Adipose tissue (tissue), 3 donors: ENCODE measurements around the gene CTNND2. TPM values are rescaled to one million over a fixed set of nuclear protein-coding genes. Genes with fewer than 3 reads are reported as not detected.

Experiments
- H3K27ac ChIP-seq: one replicate; pipeline ENCODE4 v1.5.1; 2013; ENCODE audit warnings: low read depth, low read length
- WGBS, 3 donors: extraction: QIAGEN DNeasy Blood & Tissue Kit; methylation state at CpG; one replicate each; pipeline ENCODE4 v1.1.7; 2013; 5-methylcytosine and 5-hydroxymethylcytosine counted together
- polyA plus RNA-seq, 3 donors: library from polyadenylated mRNA; stranded (reverse); fragments of 200-250 nt; gene quantifications; one replicate each; pipeline ENCODE4 v1.2.3, GENCODE V29; 2013
- donor health status: healthy with polysubstance abuse.
- donor health status: Bipolar disorder and iron deficiency.
- donor health status: healthy.

Gene CTNND2
- polyA plus RNA-seq, 3 donors, result 0.11 to 14.2 (median 0.18) TPM

DNA sequence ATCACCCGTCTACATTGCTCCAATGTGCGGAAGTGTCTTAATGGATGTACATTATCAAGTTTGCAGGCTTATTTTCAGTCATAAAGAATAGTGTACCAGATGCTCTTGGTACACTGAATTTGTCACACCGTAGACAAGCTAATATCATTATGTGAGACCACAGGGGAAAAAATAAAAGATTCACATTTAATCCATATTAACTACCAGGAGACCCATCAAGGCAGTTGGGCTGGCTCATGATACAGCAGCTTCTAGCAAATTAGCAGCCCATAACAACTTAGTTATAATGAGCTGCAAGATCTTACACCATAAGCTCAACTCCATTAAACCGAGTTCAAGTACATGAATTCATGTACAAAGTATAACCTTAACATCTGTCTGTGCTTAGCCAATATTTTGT, 324.9 kb downstream of the CTNND2 start:
- H3K27ac ChIP-seq, result no peak overlapping the region
- 91 to 95% (median 94%) methylated on average over 4 of the region's 4 CpGs for WGBS, 3 donors

DNA sequence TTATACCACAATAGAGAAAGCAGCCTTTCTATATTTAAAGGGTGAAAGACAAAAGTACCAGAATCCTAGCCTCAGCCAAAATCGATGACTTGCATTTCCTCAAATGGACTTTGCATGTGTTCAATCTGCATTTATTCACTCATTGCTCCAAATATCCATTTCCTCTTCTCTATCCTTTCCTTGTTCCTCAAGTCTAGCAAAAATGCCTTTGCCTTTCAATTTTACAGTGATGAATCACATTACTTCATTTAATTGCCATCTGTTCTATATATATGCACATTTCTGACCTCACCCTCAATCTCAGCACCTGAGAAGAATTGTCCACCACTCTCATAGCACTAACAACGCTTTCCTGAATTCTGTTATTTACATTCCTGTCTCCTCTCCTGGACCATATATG, 329.5 kb downstream of the CTNND2 start:
- H3K27ac ChIP-seq, result no peak overlapping the region
- 79 to 99% (median 83%) methylated on average over 2 of the region's 2 CpGs for WGBS, 3 donors

DNA sequence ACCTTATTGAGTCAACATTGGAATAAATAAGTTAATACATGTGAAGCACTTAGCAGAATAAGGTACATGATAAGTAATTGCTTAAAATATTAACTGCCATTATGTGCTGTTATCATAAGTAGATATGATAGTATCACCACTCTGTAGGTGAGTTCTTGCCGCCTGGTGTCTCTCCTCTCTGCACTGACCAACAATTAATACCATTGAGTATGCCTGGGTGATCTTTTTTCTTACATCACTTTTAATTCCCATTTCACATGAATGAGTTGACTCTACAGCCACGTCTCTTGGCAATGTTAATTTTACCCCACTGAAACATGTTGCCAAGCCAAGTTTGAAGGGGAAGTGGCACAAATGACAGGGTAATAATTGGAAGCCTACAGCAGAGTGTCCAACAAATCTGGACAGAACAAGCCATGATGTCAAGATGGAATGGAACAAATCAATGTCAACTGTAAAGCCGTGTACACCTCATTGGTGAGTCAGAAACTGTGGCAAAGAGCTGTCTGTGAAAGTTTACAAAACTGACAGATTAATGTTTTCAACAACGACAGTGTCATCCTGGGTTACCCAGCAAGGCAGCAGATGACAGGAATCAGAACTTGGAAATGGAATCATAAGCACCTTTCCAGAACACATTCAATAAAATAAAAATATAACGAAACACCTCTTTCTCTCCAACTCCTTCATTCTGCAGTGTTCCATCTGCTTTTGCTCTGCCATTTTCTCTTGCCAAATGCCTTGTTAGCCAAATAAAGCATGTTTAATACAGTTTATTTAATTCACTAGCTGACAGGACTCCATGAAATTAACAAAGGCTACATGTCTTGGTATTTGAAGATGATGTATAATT, 330.9 kb downstream of the CTNND2 start:
- WGBS, 3 donors, result 70 to 78% (median 71%) methylated on average over 5 of the region's 5 CpGs
- H3K27ac ChIP-seq, result no peak overlapping the region

DNA sequence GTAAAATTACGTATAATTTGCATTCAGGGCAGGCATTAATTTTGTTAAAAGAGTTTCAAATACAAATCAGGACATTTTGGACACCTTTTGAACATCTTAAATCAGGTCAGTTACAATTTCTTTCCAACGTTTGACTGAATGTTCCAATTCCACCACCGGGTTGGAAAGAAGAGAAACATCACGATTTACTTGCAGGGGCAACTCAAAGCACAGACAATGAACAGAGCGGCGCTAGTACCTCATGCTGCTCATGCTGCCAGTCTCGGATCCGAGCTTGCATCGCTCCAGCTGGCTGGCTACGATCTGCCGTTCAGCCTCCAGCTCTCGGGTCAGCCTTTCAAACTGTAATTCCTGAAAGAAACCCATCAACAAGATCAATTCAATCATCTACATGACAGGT, 339.5 kb downstream of the CTNND2 start:
- WGBS, 3 donors, result 89 to 95% (median 90%) methylated on average over 12 of the region's 12 CpGs
- no peak overlapping the region for H3K27ac ChIP-seq

DNA sequence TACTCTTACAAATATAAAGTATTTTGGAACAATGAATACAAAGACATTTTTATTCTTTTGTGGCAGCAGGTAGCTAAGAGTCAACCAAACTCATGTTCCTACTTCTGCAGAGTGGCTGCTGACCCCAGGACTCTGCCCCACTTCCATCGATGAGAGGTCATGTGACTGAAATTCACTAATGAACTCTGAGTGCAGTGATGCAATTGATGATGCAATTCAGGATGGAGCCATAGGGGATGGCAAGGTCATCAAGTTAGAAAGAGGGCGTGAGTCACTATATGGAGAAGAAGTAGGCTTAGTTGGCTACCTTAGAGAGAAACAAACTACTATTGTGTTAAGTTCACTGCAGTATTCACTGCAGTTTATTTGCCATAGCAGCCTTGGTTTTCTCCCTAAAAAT, 340.4 kb downstream of the CTNND2 start:
- 89 to 98% (median 90%) methylated on average over 2 of the region's 2 CpGs for WGBS, 3 donors
- no peak overlapping the region for H3K27ac ChIP-seq

DNA sequence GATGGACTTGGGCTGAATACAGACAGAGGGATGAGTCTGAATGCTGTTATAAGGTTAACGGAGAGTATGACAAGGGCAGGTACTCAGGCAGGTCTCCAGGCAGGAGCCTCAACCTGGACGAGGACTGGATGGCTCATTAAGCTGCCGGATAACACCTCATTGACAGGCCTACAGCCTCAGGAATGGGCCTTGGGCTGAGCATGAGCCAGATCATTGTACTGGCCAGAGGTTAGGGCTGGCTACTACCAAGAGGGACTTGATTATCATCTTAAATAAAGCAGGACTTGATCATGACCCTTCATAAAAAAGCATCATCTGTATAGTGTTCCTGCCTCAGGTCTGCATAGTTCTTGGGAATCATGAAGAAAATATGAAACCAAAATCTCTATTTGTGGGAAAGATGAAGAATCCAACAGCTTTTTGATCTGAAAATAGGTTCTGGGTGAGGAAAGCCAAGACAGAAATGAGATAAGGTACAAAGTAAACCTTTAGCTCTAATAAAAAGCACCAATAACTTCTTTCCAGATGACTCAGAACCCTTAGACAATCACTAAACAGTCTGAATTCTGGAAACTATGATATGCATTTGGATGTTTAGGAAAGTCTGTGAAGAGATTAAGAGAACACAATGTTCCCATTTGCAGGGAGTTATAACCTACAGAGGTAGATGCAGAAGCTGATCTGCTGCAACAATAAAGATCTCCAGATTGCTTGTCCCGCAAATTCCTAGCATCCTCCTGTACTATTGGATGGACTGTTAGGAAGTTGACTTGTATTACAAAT, 343.1 kb downstream of the CTNND2 start:
- H3K27ac ChIP-seq, result no peak overlapping the region
- WGBS, 3 donors, result 75 to 88% (median 85%) methylated on average over 4 of the region's 4 CpGs

DNA sequence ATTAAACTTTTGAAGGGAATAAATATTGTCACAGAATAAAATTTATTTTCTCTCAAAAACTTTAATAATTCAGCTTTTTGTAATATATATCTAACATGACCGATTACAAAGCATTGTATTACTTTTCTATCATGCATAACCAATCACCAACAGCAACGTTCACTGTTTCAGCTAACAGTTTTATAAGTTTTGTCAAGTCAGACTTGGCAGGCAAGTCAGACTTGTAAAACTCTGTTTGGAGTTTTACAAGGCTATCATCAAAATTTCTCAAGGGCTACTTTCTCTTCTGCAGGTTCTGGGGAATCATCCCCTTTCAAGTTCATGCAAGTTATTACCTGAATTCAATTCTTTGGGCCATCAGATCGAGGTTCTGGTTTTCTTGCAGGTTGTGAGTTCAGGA, 347.2 kb downstream of the CTNND2 start:
- 68 to 84% (median 78%) methylated on average over 3 of the region's 3 CpGs for WGBS, 3 donors

DNA sequence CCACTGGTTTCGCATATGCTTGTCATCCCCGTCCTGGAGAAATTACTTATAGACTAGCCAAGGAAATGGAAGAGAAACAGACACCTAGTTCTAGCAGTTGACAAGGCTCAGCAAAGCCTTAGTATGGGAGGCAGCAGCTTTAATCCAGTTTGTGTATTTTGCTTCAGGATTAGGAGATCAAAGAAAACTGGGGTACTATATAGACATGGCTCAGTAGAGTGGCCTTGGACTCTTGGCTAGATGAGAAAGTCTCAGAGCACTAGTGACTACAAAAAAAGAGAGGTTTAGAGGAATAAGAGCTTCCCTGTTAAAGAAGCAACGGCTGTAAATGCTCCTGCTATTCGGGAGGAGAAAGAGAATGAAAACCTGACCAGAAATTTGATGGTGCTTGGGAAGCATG, 349.1 kb downstream of the CTNND2 start:
- H3K27ac ChIP-seq, result no peak overlapping the region
- WGBS, 3 donors, result 78 to 89% (median 78%) methylated on average over 4 of the region's 4 CpGs

More for the DNA sequence above, 347.2 kb downstream of the CTNND2 start:
- H3K27ac ChIP-seq, result no peak overlapping the region

DNA sequence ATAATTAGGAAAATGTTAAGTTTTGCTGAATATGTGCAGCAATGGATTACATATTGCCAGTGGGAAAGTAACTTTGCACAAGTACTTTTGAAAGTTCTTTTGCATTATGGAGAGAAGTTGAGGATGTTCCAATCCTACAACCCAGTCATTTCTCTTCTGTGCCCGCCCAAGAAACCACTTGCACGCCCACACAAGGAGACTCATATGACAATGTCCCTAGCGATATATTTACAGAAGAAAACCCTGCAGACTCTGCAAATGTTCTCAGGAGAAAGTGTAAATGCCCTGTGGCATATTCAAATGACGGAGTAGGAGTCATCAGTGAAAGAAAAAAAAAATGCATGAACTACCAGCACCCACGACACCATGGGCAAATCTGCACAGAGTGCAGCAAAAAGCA, 356.5 kb downstream of the CTNND2 start:
- WGBS, 3 donors, result 82 to 86% (median 84%) methylated on average over 5 of the region's 5 CpGs

DNA sequence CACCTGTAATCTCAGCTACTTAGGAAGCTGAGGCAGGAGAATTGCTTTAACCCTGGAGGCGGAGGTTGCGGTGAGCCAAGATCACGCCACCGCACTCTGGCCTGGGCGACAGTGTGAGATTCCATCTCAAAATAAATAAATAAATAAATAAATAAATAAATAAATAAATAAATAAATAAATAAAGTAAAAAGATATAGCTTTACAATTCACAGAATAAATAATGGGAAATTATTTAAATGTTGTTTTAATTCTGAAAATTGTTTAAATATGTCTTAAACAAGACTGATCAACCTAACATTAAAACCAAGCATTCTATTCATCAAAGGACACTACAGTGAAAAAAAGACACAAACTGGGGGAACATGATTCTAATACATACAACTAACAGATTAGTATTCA, 357.1 kb downstream of the CTNND2 start:
- 96 to 97% (median 96%) methylated on average over 5 of the region's 5 CpGs for WGBS, 3 donors
- no peak overlapping the region for H3K27ac ChIP-seq

More for the DNA sequence above, 356.5 kb downstream of the CTNND2 start:
- no peak overlapping the region for H3K27ac ChIP-seq

DNA sequence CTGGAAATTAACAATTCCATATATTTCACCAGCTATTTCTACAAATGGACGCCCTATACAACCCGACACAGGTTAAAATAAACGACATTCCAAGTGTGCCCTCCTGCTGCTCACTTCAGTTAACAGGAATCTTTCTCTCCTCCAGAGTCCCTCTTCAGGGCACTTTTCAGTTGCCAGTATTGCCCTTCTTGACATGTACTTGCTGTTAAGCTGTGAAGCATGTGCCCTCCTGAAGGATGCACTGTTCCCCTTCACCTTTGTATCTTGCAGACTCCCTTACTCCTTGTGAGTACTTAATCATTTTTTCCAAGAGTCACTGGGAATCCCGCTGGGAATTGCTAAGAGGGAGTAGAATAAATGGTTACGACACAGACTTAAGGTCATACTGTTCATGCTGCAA, 364.1 kb downstream of the CTNND2 start:
- whole genome bisulfite sequencing, 3 donors, result 85 to 94% (median 90%) methylated on average over 5 of the region's 5 CpGs
- H3K27ac ChIP-seq, result no peak overlapping the region

DNA sequence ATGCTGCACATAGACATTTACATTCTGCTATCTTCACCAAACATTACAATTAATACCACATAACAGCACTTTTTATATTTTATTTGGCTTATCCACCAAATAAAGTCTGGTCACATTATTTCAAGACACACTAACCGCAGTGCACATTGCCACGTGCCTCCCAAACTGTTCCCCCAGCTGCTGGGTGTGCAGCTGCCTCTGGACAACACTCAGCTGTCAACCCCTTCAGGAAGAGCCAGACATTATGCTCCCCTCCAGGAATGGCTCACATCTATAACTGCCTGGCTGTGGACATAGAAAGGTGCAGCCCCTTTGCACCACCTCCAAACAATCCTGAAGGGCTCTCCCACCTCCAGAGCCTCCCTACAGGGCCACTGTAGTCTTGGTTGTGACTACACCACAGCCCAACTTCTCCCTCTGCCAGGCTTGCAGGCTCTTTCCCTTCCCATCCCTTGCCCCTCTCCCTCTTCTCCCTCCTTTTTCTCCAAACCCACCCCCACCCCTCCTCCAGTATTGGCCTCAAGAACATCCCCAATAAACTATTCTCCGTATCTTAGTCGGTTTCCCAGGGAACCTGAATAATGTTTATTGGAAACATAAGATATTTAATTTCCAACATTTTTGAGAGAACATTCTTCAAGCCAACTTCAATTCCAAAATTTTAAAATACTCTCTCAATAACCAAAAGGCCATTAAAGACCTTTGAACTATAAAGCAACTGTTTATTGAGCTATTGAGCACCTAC, 372.3 kb downstream of the CTNND2 start:
- no peak overlapping the region for H3K27ac ChIP-seq
- 69 to 87% (median 73%) methylated on average over 4 of the region's 4 CpGs for WGBS, 3 donors

DNA sequence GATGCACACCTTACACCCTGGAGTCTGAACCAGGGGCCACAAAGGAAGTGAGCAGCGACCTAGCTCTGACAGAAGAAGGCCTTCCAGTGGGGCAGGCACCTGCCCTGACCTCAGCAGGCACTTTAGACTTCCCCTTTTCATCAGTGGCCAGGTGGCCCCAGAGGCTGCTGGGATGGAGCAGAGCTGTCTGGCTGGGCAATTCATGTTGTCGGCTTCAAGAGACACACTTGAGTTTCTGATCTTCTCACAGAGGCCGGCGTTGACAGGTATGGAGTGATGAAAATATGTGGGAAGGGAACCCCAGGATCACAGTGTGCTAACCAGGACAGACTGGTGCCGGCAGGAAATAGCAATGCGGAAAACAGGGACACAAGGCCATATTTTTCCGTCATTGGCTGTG, 375.5 kb downstream of the CTNND2 start:
- H3K27ac ChIP-seq, result no peak overlapping the region
- WGBS, 3 donors, result 85 to 91% (median 86%) methylated on average over 7 of the region's 7 CpGs

DNA sequence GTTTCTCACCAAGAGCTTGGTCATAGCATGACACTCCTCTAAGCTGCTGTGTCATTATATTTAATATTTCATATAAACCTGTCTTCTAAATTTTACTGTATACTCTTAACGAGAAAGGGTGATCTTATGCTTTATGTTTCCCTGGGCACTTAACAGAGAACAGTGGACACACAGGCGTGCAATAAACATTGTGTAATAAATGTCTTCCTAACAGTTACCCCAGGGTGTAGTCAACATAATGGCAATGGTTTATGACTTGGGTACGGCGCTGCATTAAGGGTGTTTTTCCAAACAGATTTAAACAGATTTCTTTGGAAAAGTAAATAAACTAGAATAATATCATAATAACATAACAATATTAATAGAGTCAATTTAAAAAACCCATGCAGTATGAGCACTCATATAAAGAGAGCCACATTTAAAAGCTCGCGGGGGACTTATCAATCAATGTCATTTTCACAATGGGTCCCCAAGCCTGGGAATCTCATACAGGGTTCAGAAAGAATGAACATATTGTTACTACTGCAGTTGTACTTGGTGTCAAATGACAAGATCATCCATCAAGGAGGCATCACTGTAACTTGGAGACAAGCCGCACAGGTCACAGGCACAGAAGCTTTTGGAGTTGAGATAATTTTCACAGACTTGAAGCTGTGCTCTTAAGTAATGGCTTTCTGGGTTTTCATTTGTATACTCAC, 376.4 kb downstream of the CTNND2 start:
- 84 to 90% (median 87%) methylated on average over 7 of the region's 7 CpGs for WGBS, 3 donors
- no peak overlapping the region for H3K27ac ChIP-seq

DNA sequence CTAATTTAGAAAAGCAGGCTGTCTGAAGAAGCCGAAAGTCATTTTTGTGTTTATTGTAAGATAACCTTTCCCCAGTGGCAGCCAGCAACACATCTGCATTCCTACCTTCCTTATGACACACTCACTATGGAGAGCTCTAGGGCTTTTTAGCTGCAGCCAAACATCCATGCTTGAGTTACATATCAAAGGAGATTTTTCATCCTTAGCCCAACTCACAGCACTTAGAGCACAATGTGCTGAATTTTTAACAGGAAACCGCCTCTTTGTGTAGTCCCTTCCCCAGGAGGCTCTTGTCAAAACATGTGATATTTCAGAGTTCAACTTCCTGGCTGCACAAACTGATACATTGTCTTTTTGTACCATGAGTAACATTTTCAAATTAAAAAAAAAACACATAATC, 379.2 kb downstream of the CTNND2 start:
- 50 to 53% (median 51%) methylated on average over 2 of the region's 2 CpGs for WGBS, 3 donors
- no peak overlapping the region for H3K27ac ChIP-seq

DNA sequence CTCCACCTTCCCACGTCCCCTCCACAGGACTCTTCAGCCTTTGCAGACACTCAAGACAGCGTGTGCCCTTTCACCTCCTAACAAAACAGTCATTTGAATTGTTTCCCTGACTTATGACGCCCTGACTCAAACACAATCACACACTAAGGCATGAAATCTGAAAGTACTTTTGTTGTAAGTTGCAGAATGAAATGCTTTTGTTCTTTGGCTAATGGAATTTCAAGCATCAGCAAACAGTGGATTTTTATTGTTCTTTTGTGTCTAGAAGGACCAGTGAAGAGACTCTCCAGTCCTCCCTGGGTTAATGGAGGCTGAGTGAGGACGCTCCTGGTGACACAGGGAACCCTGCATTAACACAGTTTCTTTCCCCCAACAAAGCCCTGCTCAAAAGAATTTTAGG, 380.1 kb downstream of the CTNND2 start:
- no peak overlapping the region for H3K27ac ChIP-seq
- 53 to 76% (median 55%) methylated on average over 4 of the region's 4 CpGs for WGBS, 3 donors

DNA sequence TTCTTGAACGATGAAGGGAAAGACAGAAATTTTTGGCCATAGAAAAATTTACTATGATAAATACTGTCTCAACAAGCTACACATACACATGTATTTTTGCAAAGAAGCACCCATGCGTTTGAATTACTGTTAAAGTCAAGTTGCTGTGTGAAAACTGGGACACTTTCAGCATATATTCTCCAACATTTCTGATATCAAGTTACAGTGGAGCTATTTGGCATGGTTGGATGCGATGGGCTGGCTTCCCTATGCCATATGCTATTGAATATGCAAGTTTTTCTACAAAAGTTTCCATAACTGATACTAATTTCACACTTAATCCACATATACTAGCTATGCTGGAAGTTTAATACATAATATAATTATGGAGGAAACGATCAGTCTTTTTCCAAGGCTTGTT, 381.4 kb downstream of the CTNND2 start:
- 81 to 95% (median 89%) methylated on average over 4 of the region's 4 CpGs for WGBS, 3 donors
- no peak overlapping the region for H3K27ac ChIP-seq

DNA sequence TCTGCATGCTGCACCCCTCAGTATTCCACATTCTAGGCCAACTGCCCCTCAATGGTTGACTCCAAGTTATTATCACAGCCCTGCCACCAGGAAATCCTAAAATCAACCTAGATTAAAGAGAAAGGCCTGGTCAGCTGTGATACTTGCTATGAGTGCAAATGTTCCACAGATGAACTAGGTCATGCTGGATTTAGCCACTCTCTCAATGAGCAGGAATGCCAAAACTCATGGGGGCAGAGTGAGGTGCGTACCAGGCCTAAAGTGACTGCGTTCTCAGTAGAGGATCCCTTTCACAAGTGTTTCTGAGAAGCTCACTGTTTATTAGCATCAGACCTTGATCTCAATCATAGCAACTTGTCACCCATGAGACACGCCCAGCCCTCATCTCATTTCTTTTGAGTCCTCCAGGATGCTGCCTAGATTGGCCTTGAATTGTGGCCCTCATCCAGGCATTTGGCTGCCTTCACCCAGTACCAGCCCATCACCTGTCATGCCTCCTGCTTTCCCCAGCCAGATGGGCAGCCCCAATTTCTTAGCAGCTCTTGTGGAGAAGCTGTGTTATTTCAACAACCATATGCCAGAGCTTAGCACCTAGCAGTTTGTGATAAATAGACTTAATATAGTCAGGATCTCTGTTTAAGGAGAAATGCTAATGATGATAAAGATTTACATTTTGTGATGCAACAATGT, 383.9 kb downstream of the CTNND2 start:
- no peak overlapping the region for H3K27ac ChIP-seq
- WGBS, 3 donors, result 93 to 99% (median 96%) methylated on average over 3 of the region's 3 CpGs
